ENCODE data around the gene KCNE5.
"Not testable (repeated sequence)": the region's sequence is repeated elsewhere in the genome, so short reads cannot be mapped to it uniquely, and the experiment has no call there.

Gene KCNE5

DNA sequence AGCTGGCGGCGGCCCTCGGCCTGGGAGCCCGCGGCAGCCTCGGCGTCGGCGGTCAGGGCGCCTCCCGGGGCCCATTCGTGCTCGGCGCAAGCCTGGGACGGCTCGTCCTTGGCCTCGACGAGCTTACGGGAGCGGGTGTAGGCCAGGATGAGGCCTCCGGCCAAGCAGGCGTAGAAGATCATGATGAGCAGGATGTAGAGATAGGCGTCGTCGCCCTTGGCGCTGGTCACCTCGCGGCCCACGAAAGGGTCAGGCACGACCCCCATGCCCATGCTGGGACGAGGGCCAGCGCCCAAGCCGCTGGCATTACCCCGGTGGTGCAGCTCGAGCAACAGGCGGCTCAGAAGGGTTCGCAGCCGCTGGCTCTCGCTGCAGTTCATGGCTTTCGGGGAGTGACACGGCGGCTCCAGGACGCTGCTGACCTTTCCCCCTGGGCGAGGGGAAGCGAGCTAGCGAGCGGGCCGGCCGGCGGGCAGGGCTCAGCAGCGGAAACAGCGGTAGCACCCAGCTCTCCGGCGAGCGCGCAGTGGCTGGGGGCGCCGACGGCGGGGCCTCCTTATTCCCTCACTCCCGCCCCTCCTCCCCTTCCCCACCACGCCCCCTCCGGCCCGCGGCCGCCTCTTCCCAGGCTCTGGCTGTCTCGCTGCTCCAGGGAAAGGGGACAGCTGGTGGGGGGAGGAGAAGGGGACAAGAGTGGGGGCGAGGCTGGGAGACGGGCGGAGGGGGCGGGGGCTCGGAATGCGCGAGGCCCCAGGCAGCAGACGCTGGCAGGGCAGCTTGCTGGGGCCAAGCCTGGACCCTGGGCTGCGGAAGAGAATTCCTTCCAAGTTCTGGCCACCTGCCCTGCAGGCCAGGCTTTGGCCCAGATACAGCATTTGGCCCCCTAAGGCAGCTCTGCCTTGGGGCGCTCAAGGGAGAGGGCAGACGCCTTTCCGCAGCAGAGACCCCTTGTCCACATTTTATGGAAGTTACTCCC, at the start of gene KCNE5:
KCNE5 (minus strand) TSS at position 532 of the 976 bp plus-strand sequence; CDS start at position 380, 152 bp downstream.
- DNase-seq (ENCODE audit: low read depth in 2 of 3, low spot score in 2 of 3) = no peak

- no peak for DNase-seq (ENCODE audit: low read depth in 2 of 3, low spot score in 2 of 3)
These were observed 47.3 kb upstream of the KCNE5 start for GRCh38 chrX:109672239-109672638.

GRCh38 chrX:109671170-109671569, 46.2 kb upstream of the KCNE5 start:
- not testable (repeated sequence) for DNase-seq (ENCODE audit: low read depth in 2 of 3, low spot score in 2 of 3)

- DNase-seq (ENCODE audit: low read depth in 2 of 3, low spot score in 2 of 3) = no peak
These were observed 43.0 kb upstream of the KCNE5 start for GRCh38 chrX:109667986-109668385.

DNA sequence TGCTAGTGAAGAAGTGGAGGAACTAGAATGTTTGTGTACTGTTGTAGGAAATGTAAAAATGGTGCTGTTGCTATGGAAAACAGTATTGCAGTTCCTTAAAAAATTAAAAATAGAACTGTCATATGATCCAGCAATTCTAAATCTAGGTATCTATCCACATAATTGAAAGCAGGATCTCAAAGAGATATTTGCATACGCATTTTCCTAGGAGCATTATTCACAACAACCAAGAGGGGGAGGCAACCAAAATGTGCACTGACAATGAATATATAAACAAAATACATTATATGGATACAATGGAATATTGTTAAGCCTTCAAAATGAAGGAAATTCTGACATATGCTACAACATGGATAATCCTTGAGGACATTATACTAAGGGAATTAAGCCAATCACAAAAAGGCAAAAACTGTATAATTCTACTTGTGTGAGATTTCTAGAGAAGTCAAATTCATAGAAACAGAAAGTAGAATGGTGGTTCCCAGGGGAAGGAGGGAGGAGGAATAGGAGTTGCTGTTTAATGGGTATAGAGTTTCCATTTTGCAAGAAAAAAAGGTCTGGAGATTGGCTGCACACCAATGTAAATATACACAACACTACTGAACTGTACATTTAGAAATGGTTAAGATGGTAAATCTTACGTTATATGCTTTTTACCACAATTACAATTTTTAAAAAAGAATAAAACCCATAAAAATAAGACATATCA, 35.6 kb upstream of the KCNE5 start:
- no peak for DNase-seq (ENCODE audit: low read depth in 2 of 3, low spot score in 2 of 3)

- no peak for DNase-seq (ENCODE audit: low read depth in 2 of 3, low spot score in 2 of 3)
These were observed 33.4 kb upstream of the KCNE5 start for GRCh38 chrX:109658391-109658790.

GRCh38 chrX:109657364-109657763, 32.4 kb upstream of the KCNE5 start:
- DNase-seq (ENCODE audit: low read depth in 2 of 3, low spot score in 2 of 3) = not testable (repeated sequence)

DNA sequence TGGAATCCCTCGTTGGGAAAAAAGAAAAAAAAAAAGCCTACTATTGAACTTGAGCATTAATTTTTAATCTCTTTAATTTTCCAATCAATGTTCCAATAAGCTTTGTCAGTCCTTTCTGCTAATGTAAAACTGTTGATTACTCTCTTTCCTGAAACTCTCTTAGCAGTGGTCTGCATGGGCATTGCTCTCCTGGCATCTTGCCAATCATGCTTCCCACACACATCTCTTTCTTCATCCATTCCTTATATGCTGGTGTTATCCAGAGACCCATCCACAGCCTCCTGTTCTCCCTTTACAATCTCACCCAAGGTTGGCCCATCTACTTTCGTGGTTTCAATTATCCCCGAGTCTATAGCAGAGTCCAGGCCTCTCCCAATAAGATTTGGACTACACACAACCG, 31.8 kb upstream of the KCNE5 start:
- no peak for DNase-seq (ENCODE audit: low read depth in 2 of 3, low spot score in 2 of 3)

- no peak for DNase-seq (ENCODE audit: low read depth in 2 of 3, low spot score in 2 of 3)
These were observed 30.7 kb upstream of the KCNE5 start for GRCh38 chrX:109655502-109656201.

- DNase-seq (ENCODE audit: low read depth in 2 of 3, low spot score in 2 of 3) = no peak
These were observed 29.6 kb upstream of the KCNE5 start for GRCh38 chrX:109654516-109655109.

- not testable (repeated sequence) for DNase-seq (ENCODE audit: low read depth in 2 of 3, low spot score in 2 of 3)
These were observed 19.7 kb upstream of the KCNE5 start for GRCh38 chrX:109644671-109645070.

DNA sequence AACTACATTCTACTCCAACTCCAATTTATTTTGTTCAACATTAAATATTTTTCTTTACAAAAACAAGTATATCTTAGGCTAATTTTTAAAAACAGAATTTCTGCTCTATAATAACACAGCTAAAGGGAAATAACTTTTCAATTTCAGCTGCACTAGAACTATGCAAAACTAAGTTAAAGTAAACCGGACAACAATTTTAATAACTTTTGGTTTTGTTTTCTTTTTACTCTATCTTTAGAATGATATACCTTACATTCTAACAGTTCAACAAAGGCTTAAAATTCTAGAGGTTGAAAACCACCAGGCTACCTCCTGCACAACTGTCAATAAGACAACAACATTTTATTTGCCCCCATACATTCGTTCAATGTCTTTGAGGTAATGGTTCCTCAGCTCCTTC, 18.7 kb upstream of the KCNE5 start:
- DNase-seq (ENCODE audit: low read depth in 2 of 3, low spot score in 2 of 3) = no peak

DNA sequence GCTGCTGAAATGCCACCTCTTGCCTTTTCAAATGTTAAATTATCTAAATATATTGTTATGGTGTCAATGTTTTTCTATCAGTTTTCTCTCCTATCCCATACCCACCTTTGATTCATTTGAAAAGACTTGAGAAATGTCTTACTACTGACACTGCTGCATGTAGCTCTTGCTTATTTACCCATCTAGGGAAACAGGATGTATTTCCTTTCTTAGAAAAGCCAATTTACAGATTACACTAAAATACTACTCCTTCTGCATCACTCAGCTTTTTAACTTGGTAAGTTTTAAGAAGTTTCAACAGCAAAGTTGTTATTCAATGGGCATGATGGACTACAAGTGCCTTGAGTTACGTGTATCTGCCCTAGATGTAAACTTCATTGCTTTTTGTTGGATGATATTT, 13.2 kb upstream of the KCNE5 start:
- no peak for DNase-seq (ENCODE audit: low read depth in 2 of 3, low spot score in 2 of 3)

GRCh38 chrX:109637477-109637876, 12.5 kb upstream of the KCNE5 start:
- DNase-seq (ENCODE audit: low read depth in 2 of 3, low spot score in 2 of 3) = not testable (repeated sequence)

DNA sequence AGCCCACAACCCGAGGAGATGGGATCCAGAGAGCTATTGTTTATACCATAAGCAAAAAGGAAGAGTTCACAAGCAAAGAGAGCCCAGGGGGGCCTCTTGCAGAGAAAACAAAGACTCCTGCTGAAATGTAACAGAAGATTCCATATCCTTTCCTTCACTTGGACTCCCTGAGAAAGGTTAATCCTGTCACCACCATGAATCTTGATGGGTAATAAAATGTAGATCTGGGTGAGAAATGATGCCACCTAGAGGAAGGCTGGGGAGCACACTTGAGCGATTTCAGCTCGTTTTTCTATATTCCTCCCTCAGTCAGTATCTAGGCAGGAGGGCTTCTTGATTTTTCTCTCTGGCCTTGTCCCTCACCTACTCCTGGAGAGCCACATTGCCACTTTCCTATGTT, 10.2 kb upstream of the KCNE5 start:
- no peak for DNase-seq (ENCODE audit: low read depth in 2 of 3, low spot score in 2 of 3)

DNA sequence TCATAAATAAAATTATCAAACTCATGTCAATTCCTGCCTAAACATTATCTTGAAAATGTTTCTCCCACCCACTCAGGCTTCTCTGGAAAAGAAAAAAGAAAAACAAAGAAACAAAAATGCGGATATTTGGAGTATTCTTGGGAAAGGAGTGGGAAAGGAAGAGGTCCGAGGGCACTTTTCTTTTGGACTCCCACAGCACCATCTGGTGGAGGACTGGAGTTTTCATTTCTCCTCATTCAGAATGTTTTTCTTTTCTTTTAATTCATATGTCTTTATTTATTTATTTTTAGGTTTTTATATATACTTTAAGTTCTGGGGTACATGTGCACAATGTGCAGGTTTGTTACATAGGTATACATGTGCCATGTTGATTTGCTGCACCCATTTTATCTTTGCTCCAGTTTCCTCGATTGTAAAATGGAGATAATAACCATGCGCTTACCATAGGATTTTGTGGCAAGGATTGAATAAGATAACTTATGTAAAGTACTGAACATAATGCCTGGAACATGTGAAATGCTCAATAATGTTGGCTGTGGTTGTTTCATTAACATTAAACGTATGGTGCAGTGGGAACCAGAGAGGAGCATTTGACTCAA, 8.0 kb upstream of the KCNE5 start:
- no peak for DNase-seq (ENCODE audit: low read depth in 2 of 3, low spot score in 2 of 3)

DNA sequence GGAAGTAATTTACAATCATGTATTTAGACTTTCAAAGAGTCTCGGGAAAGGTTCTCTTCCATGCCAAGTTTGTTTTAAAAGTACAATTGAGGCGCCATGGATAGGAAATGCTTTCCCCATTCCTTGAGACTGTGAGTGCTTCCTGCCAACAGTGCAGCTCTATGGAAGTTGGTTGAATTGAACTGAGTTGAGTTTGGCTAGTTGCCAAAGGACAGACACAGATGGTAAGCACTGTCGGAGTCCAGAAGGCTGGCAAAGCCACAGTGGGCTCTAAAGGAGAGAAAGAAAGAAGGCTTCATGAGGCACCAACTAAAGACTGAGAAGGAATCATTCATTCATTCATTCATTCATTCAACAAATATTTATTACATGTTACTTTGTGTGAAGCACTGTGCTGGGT, 4.3 kb upstream of the KCNE5 start:
- DNase-seq (ENCODE audit: low read depth in 2 of 3, low spot score in 2 of 3) = no peak

DNA sequence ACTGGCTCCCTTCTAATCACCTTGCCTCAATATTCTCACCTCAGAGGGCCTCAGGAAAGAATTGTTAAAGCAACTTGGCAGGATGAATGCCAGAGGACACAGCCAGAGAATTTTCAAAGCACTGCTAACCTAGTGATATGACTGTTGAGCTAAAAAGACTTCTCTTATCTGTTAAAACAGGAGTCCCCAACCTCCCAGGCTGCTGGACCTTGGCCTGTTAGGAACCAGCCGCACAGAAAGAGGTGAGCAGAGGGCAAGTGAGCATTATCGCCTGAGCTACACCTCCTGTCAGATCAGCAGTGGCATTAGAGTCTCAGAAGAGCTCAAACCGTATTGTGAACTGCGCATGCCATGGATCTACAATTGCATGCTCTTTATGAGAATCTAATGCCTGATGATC, 1.7 kb upstream of the KCNE5 start:
- DNase-seq (ENCODE audit: low read depth in 2 of 3, low spot score in 2 of 3) = no peak

DNA sequence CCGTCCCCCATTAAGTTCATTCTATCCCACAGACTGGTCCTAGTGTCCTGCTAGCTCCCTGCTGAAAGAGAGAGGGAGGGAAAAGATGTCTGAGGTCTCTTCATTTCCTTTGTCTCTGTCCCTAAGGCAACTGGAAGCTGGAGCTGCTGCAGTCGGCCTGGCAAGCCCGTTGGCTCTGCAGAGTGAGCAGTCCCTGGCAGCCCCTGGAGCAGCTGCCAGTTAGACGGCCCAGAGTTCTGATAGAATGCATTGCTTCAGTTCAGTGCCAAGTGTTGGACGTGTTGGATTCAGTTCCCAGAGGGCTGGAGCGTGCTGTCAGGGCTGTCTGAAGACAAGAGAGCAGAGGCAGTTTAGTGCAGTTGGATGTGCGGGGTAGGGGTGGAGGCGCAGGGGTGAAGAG, 975 bp downstream of the KCNE5 start:
- DNase-seq (ENCODE audit: low read depth in 2 of 3, low spot score in 2 of 3) = no peak

DNA sequence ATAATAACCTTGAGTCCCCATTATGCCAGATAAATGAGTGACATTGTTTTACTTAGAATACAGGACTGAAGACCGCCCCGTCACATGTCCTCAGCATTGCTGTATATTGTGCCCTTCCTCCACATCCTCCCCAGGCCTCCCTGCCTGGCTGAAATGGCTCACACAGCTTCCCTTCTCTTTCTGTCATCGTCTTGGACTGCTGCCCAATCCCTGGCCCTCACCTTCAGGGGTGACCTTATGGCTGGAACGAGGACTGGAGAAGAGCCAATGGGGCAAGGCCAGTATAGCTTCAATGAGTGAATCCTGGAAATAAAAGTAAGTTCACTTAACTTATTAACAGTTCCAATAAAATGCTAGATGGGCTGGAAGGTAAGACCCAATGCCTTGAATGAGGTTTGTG, 2.7 kb downstream of the KCNE5 start:
- DNase-seq (ENCODE audit: low read depth in 2 of 3, low spot score in 2 of 3) = no peak

GRCh38 chrX:109619771-109620170, 5.2 kb downstream of the KCNE5 start:
- DNase-seq (ENCODE audit: low read depth in 2 of 3, low spot score in 2 of 3) = no peak

Measured in activated CD8-positive, alpha-beta memory T cell treated with anti-CD3 and anti-CD28 coated beads for 48 hours (primary cell).